Neural progenitor cell (in vitro differentiated cells): Measurements from ENCODE around the gene DGKD.

Experiments
- EZH2 ChIP-seq: fragments of 200-600 bp; sonication (generic); IDR thresholded peaks from 2 replicates; pipeline ENCODE4 v1.6.1; 2017; ENCODE audit warnings: antibody characterized with exemption, mild to moderate bottlenecking, moderate library complexity
- EZH2phosphoT487 ChIP-seq: fragments of 200-600 bp; sonication (generic); IDR thresholded peaks from 2 replicates; pipeline ENCODE4 v1.6.1; 2017; ENCODE audit warnings: antibody characterized with exemption
- TF ChIP-seq, protein P1 (sequence below): fragments of 200-600 bp; sonication (generic); IDR thresholded peaks from 2 replicates; pipeline ENCODE4 v1.5.1; 2017; ENCODE audit warnings: antibody characterized with exemption, mild to moderate bottlenecking

DNA sequence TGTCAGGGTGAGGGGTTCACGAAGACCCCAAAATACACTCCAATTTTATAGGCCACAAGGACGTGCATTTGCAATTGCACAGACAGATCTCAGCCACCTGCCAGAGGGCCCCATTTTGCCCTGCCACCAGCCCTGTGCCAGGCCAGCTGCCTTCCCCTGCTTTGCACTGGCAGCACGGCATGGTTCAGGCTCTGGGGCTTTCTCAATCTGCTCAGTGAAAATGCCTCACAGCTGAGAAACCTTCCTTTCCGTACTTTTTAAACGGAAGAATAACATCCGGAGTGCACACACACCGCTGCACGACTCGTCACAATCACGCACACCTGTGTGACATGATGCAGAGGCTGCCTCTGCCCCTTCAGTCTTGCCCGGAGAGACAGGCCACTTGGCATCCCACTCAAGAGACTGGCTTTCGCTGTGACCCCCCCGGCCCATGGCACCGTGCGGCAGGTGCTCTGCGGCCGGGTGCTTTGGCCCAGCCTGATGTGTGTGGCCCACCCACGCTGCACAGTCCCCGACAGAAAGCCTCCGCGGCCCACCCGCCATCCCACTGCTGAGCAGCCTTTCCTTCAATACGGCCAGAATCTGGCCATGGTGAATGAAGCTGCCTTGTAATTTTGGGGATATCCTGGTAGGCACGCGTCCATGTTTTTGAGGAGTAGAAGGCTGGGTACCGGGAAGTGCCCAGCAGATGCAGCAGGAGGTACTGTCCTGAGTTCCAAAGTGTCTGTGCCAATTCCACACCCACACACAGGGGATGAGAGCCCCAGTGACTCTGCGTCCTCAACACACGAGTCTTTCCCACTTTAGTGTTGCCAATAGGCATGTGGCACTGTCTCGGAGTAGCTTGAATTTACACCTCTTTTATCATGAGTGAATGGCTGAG is 123.5 kb downstream of the DGKD start:
- TF ChIP-seq, protein P1, sequence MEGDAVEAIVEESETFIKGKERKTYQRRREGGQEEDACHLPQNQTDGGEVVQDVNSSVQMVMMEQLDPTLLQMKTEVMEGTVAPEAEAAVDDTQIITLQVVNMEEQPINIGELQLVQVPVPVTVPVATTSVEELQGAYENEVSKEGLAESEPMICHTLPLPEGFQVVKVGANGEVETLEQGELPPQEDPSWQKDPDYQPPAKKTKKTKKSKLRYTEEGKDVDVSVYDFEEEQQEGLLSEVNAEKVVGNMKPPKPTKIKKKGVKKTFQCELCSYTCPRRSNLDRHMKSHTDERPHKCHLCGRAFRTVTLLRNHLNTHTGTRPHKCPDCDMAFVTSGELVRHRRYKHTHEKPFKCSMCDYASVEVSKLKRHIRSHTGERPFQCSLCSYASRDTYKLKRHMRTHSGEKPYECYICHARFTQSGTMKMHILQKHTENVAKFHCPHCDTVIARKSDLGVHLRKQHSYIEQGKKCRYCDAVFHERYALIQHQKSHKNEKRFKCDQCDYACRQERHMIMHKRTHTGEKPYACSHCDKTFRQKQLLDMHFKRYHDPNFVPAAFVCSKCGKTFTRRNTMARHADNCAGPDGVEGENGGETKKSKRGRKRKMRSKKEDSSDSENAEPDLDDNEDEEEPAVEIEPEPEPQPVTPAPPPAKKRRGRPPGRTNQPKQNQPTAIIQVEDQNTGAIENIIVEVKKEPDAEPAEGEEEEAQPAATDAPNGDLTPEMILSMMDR = no peak
- TF ChIP-seq EZH2phosphoT487 = no peak
- TF ChIP-seq EZH2 = no peak
